ENCODE results near the gene GPA33. TPM values are rescaled to one million over a fixed set of nuclear protein-coding genes. Genes with fewer than 3 reads are reported as not detected.

The GPA33 gene
- polyA plus RNA-seq, 1 of the 3 experiments (the other 2 are of a cell fraction), result not detected

DNA sequence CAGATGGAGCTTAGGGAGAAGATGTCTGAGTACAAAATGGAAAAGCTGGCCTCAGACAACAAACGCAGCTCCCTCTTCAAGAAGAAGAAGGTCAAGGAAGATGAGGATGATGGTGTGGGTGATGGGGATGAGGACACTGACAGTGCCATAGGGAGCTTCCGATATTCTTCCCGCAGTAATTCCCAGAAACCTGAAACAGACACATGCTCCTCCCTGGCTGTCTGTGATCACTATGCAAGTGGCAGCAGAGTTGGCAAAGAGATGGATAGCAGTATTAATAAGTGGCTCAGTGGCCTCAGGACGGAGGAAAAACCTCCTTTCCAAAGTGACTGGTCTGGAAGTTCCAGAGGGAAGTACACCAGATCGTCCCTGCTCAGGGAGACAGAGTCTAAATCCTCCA, 37.5 kb upstream of the GPA33 start:
- 34% methylated on average over 5 of the region's 5 CpGs for WGBS (ENCODE audit: low lambda C conversion rate)
- Histone ChIP-seq H3K27ac (ENCODE audit: low read depth in 2 of 2, low read length in 1 of 2) (no peak overlapping the region), H2AFZ (ENCODE audit: low read depth) (no peak overlapping the region), H3K4me1 (ENCODE audit: control insufficient read depth in 1 of 2, insufficient read depth in 2 of 2, low read depth in 1 of 2, low read length in 1 of 2) (no peaks in the 10 kb centered on the region), H4K20me1 (ENCODE audit: insufficient read depth) (no peaks in the 10 kb centered on the region), H3K4me2 (no peak overlapping the region), H3K27me3 (ENCODE audit: insufficient read depth) (peaks cover 9% of the 10 kb centered on the region; the same call in 1 of the 2 replicates), H3K9me2 (no peaks in the 10 kb centered on the region), H3K9me3 (no peaks in the 10 kb centered on the region), H3K36me3 (replicated peaks in 1 of 2; ENCODE audit: control insufficient read depth in 1 of 2, insufficient read depth in 2 of 2, low read length in 1 of 2) (no peaks in the 10 kb centered on the region), H3K9ac (no peak overlapping the region), H3K79me2 (ENCODE audit: insufficient read depth) (no peaks in the 10 kb centered on the region), H3K4me3 (ENCODE audit: low read depth in 2 of 2, low read length in 1 of 2) (no peak overlapping the region), H3F3A (replicated peaks; ENCODE audit: insufficient read depth) (no peaks in the 10 kb centered on the region)
- DNase-seq, result no peak
- POLR2A ChIA-PET, result no interaction called here
- CTCF ChIA-PET, result interaction anchor here (1.1 to 2.8 kb wide), 2 partner anchors 61 to 217 kb away, joined by 3 to 15 read pairs; no protein-coding TSS in a partner anchor
- TF ChIP-seq NRF1 (IDR thresholded peaks at IDR 0.05; ENCODE audit: low read depth, low read length) (no peak), FOXM1 (IDR thresholded peaks at IDR 0.05; ENCODE audit: low read depth) (no peak), SIN3A (IDR thresholded peaks at IDR 0.05; ENCODE audit: borderline replicate concordance, low read depth, low read length) (no peak), TEAD4 (IDR thresholded peaks at IDR 0.05; ENCODE audit: borderline replicate concordance, insufficient read depth) (no peak), MXI1 (IDR thresholded peaks at IDR 0.05; ENCODE audit: low read depth, low read length) (no peak), POLR2AphosphoS5 (IDR thresholded peaks at IDR 0.05; ENCODE audit: low read depth, low read length) (no peak), RFX5 (IDR thresholded peaks at IDR 0.05; ENCODE audit: low read length) (no peak), YY1 (IDR thresholded peaks at IDR 0.05; ENCODE audit: low read depth) (no peak), TCF12 (IDR thresholded peaks at IDR 0.05) (no peak), EZH2phosphoT487 (IDR thresholded peaks at IDR 0.05; ENCODE audit: borderline replicate concordance, low read depth) (no peak), EP300 (IDR thresholded peaks at IDR 0.05; ENCODE audit: borderline replicate concordance in 1 of 2, low read depth in 1 of 2, low read length in 1 of 2) (no peak), RXRA (IDR thresholded peaks at IDR 0.05; ENCODE audit: borderline replicate concordance, low read depth) (no peak)
- TF ChIP-seq, protein P1, sequence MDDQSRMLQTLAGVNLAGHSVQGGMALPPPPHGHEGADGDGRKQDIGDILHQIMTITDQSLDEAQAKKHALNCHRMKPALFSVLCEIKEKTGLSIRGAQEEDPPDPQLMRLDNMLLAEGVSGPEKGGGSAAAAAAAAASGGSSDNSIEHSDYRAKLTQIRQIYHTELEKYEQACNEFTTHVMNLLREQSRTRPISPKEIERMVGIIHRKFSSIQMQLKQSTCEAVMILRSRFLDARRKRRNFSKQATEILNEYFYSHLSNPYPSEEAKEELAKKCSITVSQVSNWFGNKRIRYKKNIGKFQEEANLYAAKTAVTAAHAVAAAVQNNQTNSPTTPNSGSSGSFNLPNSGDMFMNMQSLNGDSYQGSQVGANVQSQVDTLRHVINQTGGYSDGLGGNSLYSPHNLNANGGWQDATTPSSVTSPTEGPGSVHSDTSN (IDR thresholded peaks at IDR 0.05), result no peak
- TF ChIP-seq, protein P2, sequence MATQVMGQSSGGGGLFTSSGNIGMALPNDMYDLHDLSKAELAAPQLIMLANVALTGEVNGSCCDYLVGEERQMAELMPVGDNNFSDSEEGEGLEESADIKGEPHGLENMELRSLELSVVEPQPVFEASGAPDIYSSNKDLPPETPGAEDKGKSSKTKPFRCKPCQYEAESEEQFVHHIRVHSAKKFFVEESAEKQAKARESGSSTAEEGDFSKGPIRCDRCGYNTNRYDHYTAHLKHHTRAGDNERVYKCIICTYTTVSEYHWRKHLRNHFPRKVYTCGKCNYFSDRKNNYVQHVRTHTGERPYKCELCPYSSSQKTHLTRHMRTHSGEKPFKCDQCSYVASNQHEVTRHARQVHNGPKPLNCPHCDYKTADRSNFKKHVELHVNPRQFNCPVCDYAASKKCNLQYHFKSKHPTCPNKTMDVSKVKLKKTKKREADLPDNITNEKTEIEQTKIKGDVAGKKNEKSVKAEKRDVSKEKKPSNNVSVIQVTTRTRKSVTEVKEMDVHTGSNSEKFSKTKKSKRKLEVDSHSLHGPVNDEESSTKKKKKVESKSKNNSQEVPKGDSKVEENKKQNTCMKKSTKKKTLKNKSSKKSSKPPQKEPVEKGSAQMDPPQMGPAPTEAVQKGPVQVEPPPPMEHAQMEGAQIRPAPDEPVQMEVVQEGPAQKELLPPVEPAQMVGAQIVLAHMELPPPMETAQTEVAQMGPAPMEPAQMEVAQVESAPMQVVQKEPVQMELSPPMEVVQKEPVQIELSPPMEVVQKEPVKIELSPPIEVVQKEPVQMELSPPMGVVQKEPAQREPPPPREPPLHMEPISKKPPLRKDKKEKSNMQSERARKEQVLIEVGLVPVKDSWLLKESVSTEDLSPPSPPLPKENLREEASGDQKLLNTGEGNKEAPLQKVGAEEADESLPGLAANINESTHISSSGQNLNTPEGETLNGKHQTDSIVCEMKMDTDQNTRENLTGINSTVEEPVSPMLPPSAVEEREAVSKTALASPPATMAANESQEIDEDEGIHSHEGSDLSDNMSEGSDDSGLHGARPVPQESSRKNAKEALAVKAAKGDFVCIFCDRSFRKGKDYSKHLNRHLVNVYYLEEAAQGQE (IDR thresholded peaks at IDR 0.05; ENCODE audit: low read depth, low read length), result no peak

DNA sequence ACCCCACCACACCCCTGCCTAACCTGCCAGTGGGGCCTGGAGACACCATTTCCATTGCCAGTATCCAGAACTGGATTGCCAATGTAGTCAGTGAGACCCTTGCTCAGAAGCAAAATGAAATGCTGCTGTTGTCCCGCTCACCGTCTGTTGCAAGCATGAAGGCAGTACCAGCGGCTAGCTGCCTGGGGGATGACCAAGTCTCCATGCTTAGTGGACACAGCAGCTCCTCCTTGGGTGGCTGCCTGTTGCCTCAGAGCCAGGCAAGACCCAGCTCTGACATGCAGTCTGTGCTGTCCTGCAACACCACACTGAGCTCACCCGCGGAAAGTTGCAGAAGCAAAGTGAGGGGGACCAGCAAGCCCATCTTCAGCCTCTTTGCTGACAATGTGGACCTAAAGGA, 37.1 kb upstream of the GPA33 start:
- Histone ChIP-seq H3K27me3 (ENCODE audit: insufficient read depth) (peaks cover 9% of the 10 kb centered on the region; the same call in 1 of the 2 replicates), H3K4me2 (no peak overlapping the region), H3K9me2 (no peaks in the 10 kb centered on the region), H2AFZ (ENCODE audit: low read depth) (no peak overlapping the region), H4K20me1 (ENCODE audit: insufficient read depth) (no peaks in the 10 kb centered on the region), H3K79me2 (ENCODE audit: insufficient read depth) (no peaks in the 10 kb centered on the region), H3K27ac (ENCODE audit: low read depth in 2 of 2, low read length in 1 of 2) (no peak overlapping the region), H3K9me3 (no peaks in the 10 kb centered on the region), H3K4me3 (ENCODE audit: low read depth in 2 of 2, low read length in 1 of 2) (no peak overlapping the region), H3K9ac (no peak overlapping the region), H3F3A (replicated peaks; ENCODE audit: insufficient read depth) (no peaks in the 10 kb centered on the region), H3K4me1 (ENCODE audit: control insufficient read depth in 1 of 2, insufficient read depth in 2 of 2, low read depth in 1 of 2, low read length in 1 of 2) (no peaks in the 10 kb centered on the region), H3K36me3 (replicated peaks in 1 of 2; ENCODE audit: control insufficient read depth in 1 of 2, insufficient read depth in 2 of 2, low read length in 1 of 2) (no peaks in the 10 kb centered on the region)
- ChIA-PET POLR2A (no interaction called here), CTCF (interaction anchor here (1.1 to 2.8 kb wide), 2 partner anchors 61 to 217 kb away, joined by 3 to 15 read pairs; no protein-coding TSS in a partner anchor)
- no peak for TF ChIP-seq NFIC (IDR thresholded peaks at IDR 0.05; ENCODE audit: borderline replicate concordance)
- TF ChIP-seq JUND (IDR thresholded peaks at IDR 0.05), result no peak
- TF ChIP-seq, protein P3, sequence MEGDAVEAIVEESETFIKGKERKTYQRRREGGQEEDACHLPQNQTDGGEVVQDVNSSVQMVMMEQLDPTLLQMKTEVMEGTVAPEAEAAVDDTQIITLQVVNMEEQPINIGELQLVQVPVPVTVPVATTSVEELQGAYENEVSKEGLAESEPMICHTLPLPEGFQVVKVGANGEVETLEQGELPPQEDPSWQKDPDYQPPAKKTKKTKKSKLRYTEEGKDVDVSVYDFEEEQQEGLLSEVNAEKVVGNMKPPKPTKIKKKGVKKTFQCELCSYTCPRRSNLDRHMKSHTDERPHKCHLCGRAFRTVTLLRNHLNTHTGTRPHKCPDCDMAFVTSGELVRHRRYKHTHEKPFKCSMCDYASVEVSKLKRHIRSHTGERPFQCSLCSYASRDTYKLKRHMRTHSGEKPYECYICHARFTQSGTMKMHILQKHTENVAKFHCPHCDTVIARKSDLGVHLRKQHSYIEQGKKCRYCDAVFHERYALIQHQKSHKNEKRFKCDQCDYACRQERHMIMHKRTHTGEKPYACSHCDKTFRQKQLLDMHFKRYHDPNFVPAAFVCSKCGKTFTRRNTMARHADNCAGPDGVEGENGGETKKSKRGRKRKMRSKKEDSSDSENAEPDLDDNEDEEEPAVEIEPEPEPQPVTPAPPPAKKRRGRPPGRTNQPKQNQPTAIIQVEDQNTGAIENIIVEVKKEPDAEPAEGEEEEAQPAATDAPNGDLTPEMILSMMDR (IDR thresholded peaks at IDR 0.05), result no peak
- TF ChIP-seq MXI1 (IDR thresholded peaks at IDR 0.05; ENCODE audit: low read depth, low read length), result no peak
- DNase-seq, result no peak
- 100% methylated on average over 2 of the region's 5 CpGs for WGBS (ENCODE audit: low lambda C conversion rate)

Measured in SK-N-SH (cell line).